ENCODE data around the gene RRBP1. TPM values are rescaled to one million over a fixed set of nuclear protein-coding genes. Genes with fewer than 3 reads are reported as not detected.

The RRBP1 gene
- total RNA-seq, 2 donors from 2014 or later, result 113 to 134 TPM

Other genes starting within 250 kb of the RRBP1 start
- under 1 TPM; 0.14 to 0.20 TPM for gene BFSP1, start 150.9 kb downstream of the RRBP1 start, total RNA-seq
- gene DSTN, start 112.2 kb downstream of the RRBP1 start, total RNA-seq, result 10 to 100 TPM; 42.5 to 59.1 TPM
- gene BANF2, start 17.7 kb upstream of the RRBP1 start, total RNA-seq, result not detected